GM19397 (cell line): Measurements from ENCODE around the gene ATP2B3.

Experiments
- ATAC-seq: cut with Tn5 transposase; IDR thresholded peaks from one replicate; pipeline ENCODE4 v1.9.1; 2021; ENCODE audit warnings: mild to moderate bottlenecking, moderate library complexity; ENCODE audit not compliant: unreplicated experiment

The ATP2B3 gene

DNA sequence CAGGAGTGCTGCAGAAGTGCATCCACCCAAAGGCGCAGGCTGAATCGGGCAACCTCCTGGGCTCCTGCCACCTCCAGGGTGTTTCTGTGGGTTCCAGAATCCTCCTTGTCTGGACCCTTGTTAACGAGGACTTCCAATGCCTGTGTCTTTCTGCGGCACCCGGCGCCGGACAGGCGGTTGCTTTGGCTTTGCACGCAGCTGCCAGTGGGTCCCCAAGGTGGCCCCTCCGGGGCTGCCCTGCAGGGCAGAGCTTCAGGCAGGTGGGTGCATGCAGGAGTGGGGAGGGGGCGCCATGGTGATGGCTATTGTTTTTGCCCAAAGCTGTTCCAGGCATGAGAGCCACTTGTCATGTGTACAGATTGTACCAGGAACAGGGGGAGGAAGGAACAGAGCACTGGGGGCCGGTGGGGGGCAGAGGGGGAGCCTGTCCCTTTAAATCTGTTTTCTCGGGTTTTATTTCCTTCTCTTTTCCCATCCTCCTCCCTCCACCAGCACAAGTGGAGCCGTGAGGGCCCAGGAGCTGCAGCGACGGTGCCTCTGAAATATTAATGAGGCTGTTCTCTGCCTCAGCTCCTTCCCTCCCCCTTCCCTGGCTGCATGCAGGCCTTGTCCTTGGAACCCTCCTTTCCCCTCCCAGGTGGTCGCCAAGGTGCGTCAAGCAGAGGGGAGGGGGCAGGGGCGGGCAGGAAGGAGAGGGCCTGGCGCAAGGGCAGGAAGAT, 13.1 kb downstream of the ATP2B3 start:
- ATAC-seq = no peak

DNA sequence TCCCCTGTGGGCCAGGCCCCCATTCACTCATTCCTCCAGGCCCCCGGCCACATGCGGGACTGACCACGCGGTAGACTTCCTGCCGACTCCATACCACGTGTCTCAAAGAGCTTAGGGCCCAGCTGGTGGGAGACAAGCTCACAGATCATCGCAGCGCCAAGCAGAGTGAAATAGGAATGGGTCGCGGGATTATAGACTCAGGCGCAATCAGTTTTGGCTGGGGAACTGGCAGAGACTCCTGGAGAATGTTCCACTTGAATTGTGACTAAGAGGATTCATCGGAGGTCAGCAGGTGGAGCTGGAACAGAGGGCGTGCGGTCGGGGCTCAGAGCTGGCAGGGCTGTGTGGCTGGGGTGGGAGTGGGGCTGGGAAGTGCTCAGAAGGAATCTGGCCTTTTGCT, 15.6 kb downstream of the ATP2B3 start:
- ATAC-seq = no peak

DNA sequence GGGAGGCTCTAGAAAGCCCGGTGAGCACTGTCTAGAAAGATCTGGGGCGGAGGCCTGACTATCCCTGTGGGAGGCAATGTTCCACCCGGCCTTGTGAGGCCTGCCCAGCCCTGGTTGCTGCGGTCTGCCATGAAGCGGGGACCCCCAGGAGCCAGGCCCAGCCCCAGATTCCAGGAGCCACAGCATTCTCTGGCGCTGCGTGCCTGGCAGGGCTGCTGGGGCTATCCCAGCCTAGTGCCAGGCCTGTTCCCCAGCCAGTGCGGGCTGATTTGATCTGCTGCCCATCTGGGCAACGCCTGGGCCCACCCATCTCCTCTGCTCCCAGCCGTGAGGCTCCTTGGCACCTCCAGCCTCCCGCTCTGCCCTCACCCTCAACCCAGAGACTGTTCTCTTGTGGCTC, 19.6 kb downstream of the ATP2B3 start:
- ATAC-seq = no peak

DNA sequence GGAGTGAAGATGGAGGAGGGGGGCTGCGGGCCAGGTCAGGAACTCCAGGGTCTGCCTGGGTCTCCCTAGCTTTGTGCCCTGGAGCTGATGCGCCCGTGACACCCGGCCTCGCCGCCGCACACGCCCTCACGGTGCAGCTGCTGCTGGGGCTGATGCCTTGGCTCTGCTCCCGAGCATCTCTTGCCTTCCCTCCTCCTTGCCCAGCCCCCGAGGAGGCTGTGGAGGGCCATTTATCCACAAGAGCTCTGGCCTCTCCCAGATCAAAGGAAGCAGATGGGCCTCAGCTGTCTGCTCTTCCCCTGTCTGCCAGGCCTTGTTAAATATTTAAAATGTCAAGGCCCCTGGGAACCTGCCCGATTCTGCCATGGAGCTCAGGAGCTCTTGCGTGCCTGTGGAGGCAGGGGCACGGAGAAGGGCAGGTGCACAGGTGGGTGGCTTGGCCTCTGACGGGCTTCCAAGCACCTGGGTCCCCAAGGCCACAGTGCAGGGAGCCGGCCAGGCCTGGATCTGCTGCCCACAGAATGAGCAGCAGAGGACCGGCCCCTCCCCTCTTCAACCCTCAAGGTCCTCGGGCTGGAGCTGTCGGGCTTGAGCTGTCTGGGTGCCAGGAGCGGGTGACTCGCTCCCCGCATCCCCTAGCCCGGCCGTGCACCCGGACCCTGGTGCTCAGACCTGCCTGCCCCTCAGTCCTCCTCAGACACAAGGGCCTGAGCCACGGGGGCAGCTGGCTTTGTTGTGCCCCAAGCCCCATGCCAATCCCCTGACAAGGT, 20.3 kb downstream of the ATP2B3 start:
- ATAC-seq = no peak

DNA sequence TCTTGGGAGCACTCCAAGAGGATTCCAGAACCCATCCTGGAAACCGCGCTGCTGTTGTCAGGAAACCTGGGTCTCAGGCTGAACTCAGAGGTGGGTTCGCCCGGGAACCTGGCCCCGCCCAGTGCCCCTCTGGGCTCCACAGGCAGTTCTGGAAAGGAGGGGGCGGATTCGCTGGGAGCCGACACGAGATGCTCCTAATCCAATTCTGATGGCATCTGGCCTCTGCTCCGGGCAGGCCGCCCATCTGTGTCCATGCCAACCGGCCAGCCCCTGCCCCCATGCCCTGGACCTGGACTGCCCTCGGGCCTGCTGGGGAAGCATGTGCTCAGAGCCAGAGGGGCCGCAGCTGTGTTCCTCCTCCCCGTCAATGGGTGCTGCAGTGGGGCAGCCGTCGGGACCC, 21.0 kb downstream of the ATP2B3 start:
- no peak for ATAC-seq

DNA sequence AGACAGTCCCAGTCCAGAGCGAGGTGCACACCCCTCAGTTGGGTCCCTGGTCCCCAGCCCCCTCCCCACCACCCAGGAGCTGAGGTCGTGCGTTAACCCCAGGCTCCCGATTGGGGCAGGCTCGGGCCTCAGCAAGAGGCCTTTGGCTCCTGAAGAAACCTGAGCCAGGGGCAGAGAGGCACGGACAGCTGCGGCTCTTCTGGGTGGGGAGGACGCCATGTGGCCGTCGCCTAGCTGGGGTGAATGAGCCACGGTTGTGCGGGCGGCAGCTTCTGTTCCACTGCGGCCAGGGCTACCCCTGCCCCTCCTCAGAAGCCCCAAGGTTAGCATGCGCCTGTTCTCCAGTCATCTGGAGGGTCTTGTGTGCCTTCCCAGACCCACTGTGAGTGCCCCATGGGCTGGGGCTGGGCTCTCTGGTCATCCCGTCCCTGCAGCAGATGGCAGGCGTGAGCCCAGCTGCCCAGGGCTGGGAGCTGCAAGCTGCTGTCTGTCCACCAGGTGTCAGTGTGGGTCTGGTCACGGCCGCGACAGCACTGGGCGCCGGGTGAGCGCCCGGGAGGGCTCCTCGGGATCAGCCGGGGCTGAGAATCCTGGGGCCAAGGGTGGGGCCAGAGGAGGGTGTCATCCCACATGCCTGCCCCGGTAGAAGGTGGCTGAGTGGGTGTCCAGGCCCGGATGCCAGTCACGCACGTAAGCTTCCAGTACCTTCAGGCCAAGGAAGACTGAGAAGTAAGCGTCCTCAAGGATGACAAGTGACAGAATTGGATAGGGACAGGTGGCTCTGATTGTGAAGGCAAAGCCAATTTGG, 21.9 kb downstream of the ATP2B3 start:
- ATAC-seq = no peak

DNA sequence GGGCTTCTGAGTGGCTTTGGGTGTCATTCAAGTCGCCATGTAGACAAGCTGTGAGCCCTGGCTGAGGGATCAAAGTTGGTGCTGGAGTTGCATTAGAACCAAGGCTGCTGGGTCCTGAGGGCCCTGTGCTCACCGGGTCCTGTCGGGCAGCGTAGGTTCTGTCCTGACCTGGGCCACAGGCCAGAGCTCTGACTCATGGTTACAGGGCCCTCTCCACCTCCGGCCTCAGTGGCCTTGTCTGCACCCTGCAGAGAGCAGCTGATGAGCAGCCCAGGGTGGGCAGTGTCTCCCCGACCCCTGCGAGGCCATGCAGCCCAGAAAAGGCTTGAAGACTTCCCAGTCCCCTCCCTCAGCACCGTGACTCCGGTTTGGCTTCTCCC, 22.5 kb downstream of the ATP2B3 start:
- ATAC-seq = no peak

DNA sequence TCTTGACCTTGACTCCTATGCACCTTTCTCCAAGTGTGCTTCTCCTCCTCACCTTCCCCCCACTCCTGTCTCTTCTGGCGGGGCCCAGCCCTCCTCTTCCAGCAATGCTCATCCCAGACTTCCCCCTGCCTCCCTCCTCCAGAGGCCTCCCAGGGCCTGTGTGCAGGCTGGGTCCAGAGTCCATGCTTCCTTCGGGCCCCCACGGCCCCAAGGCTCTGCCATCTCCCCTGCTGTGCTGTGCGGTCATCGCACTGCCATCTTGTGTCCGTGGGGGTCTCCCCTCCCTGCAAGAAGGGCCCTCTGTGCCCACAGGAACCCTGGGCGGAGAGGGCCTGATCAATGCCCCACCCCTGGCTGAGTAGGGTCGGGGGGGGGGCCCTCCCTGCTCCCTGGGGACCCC, 27.3 kb downstream of the ATP2B3 start:
- ATAC-seq = no peak

DNA sequence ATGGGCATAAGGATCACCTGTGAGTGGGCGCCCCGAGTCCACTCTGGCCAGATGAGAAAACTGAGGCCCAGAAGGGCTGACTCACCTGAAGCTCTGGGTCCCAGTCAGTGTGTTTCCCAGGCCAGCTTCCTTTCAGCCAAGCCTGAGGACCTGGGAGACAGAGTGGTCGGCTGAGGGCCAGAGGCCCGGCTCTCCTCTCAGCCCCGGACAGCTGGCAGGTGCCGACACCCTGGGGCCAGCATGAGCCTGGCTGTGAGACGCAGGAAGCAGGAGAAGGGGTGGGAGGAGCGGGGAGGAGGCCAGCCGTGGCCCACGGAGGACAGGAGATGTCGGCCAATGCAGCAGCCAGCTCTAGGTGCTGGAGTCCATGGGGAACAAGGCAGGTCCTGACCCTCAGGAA, 28.9 kb downstream of the ATP2B3 start:
- ATAC-seq = no peak

DNA sequence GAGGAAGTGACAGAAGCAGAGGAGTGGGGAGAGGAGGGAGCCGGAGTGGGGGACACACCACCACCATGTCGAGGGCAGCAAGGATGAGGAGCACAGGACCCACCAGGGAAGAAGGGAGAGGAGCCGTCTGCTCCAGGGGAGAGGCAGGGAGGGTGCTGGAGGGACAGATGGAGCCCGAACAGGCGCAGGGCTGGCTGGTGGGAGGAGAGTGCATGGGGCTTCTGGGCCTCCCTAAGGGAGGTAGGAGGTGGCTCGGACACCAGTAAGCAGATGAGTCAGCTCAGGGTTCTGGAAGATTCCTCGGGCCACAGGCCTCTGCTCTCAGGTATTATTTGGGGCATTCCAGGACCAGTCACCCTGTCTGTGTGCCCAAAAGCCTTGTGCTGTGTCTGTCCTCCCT, 29.8 kb downstream of the ATP2B3 start:
- no peak for ATAC-seq

DNA sequence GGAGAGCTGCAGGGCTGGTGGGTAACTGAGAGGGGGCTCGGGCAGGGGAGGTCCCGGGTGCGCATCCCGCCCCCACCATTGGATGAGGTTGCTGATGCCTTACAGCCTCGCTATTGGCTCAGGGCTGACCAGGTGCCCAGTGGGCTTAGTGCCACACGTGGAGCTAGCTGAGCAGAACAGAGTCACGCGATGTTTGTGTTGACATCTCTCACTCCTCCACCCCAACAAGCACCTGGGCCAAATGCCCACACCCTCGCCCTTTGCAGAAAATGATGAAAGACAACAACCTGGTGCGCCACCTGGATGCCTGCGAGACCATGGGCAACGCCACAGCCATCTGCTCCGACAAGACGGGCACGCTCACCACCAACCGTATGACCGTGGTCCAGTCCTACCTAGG, 31.8 kb downstream of the ATP2B3 start:
- no peak for ATAC-seq

DNA sequence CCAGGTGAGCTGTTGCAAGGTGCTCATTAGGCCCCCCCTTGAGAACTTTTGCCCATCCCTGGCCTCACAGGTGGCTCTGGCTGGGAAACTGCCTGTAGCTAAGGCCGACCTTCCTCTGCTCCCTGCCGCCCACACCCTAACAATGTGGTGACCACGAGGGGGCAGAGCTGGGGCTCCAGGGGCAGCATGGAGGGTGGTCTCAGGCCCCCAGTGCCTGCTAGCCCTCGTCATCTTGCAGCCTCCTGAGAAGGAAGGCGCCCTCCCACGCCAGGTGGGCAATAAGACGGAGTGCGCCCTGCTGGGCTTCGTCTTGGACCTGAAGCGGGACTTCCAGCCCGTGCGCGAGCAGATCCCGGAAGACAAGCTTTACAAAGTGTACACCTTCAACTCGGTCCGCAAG, 32.4 kb downstream of the ATP2B3 start:
- no peak for ATAC-seq

DNA sequence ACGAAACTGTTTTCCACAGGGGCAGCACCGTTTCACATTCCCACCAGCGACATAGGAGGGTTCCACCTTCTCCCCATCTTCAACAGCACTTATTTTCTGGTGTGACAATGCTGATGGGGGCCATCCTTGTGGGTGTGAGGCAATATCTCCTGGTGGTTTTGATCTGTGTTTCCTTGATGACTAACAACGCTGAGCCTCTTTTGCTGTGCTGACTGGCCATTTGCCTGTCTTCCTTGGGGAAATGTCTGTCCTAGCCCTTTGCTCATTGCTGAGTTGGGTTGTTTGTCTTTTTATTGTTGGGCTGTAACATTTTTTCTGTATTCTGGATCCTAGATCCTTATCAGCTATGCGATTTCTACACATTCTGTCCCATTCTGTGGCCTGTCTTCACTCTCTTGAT, 33.7 kb downstream of the ATP2B3 start:
- no peak for ATAC-seq

DNA sequence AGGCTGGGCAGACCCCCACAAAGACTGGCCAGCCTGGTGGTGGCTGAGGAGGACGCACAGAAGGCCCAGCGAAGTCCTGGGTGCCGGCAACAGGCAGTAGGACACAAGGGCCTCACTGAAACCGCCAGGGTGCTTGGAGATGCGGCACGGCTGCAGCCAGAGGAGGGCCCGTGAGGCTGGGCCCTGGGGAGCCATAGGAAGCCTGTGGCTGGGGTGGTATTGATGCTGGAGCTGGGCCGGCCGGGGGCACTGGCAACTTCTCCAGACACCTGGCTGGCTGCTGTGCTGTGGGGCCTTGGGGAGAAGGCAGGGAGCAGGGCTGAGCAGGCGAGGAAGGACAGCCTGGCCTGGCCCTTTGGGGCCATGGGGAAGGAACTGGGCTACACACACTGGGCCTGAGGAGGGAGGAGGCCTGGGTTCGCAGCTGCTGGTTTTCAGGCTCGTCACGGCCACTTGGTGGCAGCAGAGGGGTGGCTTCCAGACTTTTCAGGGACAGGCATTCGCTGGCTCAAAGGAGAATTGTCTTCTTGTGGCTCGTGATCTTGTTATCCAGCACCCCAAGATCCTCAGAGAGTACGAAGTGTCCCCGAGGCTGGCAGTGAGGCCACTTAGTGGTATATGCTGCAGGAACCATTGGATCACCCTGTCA, 37.2 kb downstream of the ATP2B3 start:
- ATAC-seq = no peak

DNA sequence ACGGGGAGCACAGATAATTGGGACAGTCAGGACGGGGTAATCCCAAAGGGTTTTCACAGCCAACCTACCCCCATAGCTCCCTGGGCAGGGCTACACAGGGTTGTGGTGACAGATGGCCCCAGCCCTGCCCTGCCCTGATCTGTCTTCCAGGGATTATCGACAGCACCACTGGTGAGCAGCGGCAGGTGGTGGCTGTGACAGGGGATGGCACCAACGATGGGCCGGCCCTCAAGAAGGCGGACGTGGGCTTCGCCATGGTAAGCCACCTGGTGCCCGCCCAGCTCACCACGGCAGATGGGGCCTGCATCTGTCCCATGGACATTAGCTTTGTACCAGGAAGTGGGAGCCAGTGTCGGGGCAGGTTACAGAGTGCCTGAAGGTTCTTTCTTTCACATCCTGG, 39.3 kb downstream of the ATP2B3 start:
- ATAC-seq = no peak

DNA sequence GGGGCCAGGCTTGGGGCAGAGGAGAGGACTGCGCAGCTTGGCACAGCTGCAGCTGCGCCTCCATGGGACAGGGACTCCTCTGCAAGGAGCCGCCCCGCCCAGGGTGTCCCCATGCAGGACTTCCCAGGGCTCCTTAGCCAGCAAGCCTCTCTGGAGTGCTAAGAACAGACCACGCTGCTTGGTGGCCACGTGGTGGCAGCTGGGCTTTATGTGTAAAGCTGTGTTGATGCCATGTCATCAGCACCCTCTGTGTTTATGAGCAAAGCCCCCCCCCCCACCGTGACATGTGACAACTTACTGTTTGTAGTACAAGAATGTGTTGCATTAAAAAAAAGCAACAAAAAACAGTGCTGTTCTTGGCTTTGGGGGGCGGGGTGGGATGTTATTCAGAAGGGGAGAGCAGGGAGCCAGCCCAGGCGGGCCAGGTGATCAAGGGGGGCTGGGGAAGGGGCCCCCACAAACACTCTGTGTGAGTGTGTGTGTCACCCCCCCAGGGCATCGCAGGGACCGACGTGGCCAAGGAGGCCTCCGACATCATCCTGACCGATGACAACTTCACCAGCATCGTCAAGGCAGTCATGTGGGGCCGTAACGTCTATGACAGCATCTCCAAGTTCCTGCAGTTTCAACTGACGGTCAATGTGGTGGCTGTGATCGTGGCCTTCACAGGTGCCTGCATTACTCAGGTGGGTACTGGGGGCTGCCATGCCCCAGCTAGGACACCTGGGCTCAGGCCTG, 40.3 kb downstream of the ATP2B3 start:
- ATAC-seq = no peak

DNA sequence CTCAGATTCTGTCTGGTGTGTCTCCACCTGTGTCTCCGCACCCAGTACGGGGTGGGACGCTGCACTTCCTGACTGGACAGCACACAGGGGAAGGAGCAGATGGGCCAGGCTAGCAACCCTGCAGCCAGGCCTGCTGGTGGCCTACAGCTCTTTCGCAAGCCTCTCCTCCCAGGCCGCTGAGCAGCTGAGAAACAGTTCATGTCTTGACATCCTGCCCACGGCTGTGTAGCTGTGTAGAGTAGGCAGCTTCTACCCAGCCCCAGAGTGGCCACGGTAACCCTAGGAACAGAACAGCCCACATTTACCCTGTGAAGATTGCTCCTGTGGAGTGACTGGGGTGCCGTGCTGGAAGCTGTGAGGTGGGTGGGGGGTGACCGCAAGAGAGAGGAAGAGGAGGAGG, 42.6 kb downstream of the ATP2B3 start:
- no peak for ATAC-seq

DNA sequence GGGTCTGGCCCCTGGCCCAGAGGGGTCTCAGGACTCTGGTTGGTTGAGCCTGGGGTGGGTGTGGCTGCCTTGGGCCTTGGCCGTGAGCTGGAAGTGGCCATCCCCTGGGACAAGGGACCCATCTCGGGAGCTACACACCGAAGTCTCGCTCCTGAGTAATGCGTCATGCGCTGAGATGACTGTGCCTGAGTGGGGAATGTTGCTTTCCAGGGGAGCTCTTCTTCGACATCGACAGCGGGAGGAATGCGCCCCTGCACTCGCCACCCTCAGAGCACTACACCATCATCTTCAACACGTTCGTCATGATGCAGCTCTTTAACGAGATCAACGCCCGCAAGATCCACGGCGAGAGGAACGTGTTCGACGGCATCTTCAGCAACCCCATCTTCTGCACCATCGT, 43.0 kb downstream of the ATP2B3 start:
- no peak for ATAC-seq

DNA sequence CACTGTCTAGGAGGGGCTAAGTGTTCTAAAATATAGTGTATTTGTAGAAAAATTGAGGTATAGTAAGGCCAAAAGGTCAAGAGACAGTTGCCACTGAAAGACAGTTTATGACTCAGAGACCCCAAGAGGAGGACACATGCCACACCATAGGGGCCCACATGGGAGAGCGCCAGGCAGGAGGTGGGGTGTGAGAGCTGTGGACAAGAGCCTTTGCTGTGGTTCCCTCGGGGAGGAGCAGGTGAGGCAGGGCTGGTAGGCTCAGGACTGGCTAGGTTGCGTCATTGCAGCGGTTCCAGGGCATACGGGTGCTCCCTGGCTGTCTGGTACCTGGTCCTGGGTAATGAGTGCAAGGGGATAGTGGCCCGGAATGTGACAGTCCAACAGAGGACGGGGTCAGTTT, 43.9 kb downstream of the ATP2B3 start:
- ATAC-seq = no peak

DNA sequence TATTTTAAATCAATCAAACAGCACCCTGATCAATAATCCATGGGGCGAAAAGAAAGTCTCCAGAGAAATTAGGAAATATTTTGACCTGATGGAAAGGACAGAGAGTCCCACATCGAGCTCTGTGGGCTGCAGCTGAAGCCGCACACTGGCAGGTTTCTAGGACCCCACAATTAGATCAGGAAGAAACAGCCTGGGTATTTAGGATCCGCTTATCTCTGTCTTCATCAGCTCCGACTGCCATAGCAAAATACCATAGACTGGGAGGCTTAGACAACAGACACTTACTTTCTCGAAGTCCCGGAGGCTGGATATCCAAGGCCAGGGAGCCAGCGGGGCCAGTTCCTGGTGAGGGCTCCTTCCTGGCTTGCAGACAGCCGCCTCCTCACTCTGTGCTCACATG, 45.1 kb downstream of the ATP2B3 start:
- no peak for ATAC-seq
